22Rv1 (cell line): ENCODE results near the gene PRRG2.
"Not testable (repeated sequence)": the region's sequence is repeated elsewhere in the genome, so short reads cannot be mapped to it uniquely, and the experiment has no call there.

Experiments
- H3K27ac ChIP-seq: fragments of 450-650 bp; 2 replicates; pipeline ENCODE4 v1.5.1; 2017
- CTCF ChIP-seq: fragments of 450-650 bp; IDR thresholded peaks from 2 replicates; pipeline ENCODE4 v1.5.1; 2017; ENCODE audit warnings: mild to moderate bottlenecking
- ZFX ChIP-seq: fragments of 450-650 bp; IDR thresholded peaks from 2 replicates; pipeline ENCODE4 v1.6.1; 2017; ENCODE audit warnings: antibody characterized with exemption, borderline replicate concordance

PRRG2 gene

GRCh38 chr19:49629659-49630058, 48.5 kb downstream of the PRRG2 start:
- no peak overlapping the region; the same call in 1 of the 2 replicates for H3K27ac ChIP-seq
- TF ChIP-seq CTCF (no peak), ZFX (no peak)

GRCh38 chr19:49631014-49631588, 50.0 kb downstream of the PRRG2 start:
- no peak for TF ChIP-seq ZFX
- TF ChIP-seq CTCF = no peak
- H3K27ac ChIP-seq = peak overlapping the region; percentile 17; the same call in 1 of the 2 replicates

- H3K27ac ChIP-seq = peak overlapping the region; percentile 17; the same call in 1 of the 2 replicates
- TF ChIP-seq ZFX (no peak), CTCF (no peak)
Observed at GRCh38 chr19:49631610-49632192, 50.6 kb downstream of the PRRG2 start.

GRCh38 chr19:49632576-49632975, 51.5 kb downstream of the PRRG2 start:
- no peak overlapping the region for H3K27ac ChIP-seq
- TF ChIP-seq CTCF (no peak), ZFX (no peak)

GRCh38 chr19:49633273-49633672, 52.2 kb downstream of the PRRG2 start:
- not testable (repeated sequence) for H3K27ac ChIP-seq

GRCh38 chr19:49635530-49636232, 54.6 kb downstream of the PRRG2 start:
- TF ChIP-seq CTCF = no peak
- no peak for TF ChIP-seq ZFX
- peak overlapping the region; percentile 15; the same call in 1 of the 2 replicates for H3K27ac ChIP-seq

GRCh38 chr19:49636233-49636932, 55.3 kb downstream of the PRRG2 start:
- TF ChIP-seq ZFX = no peak
- TF ChIP-seq CTCF = no peak
- H3K27ac ChIP-seq = no peak overlapping the region
